HFF-Myc (cell line): Measurements from ENCODE around the gene CYP4F8.

ENCODE experiments used
- DNase-seq: peaks from one replicate; pipeline ENCODE4 v3.0.0-alpha.2; 2011; ENCODE audit warnings: low read depth; ENCODE audit errors: extremely low read depth
- H3K4me3 ChIP-seq: replicated peaks from 2 replicates; pipeline ENCODE4 v1.5.1; 2011; ENCODE audit warnings: low read depth, mild to moderate bottlenecking, control low read depth, low read length
- TF ChIP-seq, protein P1 (sequence below): IDR thresholded peaks from 2 replicates; pipeline ENCODE4 v1.5.1; 2012; ENCODE audit warnings: mild to moderate bottlenecking, low read depth, low read length, control low read depth; ENCODE audit errors: missing control alignments

The CYP4F8 gene

DNA sequence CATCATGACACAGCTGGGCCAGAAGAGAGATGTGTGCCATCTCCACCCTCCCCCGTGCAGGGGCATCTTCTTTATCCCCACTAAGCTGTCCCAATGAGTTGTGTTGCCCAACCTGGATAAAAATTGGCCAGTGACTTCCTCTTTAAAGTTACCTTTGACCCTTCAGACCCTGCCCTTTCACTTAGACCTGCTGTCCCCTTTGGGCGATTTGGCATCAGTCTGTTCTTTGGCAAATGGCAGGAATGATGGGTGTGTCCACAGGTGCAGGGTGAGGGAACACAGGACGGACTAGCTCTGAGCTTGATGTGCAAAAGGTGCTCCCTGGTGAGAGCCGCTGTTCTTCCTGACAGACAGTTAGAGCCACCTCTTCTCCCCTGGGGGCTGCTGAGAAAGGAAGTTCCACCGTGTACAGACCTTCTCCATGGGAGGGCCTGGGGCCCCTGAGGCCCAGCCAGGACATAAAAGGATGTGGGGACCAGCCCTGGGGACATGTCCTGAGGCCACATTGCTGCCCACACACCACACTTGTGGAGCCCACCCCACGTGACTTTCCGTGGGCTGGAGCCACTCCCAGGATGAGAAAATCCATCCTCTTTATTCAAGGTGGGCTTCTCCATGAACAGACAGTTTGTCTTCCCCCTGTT, 1.7 kb downstream of the CYP4F8 start:
- DNase-seq: no peak
- TF ChIP-seq, protein P1, sequence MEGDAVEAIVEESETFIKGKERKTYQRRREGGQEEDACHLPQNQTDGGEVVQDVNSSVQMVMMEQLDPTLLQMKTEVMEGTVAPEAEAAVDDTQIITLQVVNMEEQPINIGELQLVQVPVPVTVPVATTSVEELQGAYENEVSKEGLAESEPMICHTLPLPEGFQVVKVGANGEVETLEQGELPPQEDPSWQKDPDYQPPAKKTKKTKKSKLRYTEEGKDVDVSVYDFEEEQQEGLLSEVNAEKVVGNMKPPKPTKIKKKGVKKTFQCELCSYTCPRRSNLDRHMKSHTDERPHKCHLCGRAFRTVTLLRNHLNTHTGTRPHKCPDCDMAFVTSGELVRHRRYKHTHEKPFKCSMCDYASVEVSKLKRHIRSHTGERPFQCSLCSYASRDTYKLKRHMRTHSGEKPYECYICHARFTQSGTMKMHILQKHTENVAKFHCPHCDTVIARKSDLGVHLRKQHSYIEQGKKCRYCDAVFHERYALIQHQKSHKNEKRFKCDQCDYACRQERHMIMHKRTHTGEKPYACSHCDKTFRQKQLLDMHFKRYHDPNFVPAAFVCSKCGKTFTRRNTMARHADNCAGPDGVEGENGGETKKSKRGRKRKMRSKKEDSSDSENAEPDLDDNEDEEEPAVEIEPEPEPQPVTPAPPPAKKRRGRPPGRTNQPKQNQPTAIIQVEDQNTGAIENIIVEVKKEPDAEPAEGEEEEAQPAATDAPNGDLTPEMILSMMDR: no peak
- H3K4me3 ChIP-seq: no peak overlapping the region

DNA sequence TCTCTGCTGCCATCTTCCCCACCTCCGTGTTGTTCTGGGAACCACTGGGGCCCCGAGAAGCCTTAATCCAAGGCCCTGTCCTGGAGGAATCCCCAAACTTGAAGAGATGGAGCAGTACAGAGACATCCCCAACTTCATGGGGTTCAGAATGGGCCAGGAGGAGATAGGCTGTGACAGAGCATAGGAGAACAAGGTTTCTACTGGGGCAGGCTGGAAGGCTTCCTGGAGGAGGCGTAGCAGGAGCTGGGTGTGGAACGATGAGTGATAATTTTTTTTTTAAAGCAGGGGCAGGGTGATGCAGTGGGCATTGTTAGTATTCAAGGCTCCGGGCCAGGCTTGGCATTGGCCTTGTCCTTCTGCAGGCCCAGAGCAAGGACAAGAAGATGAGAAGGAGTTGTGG, 3.3 kb downstream of the CYP4F8 start:
- H3K4me3 ChIP-seq: no peak overlapping the region
- DNase-seq: no peak
- TF ChIP-seq, protein P1: no peak

DNA sequence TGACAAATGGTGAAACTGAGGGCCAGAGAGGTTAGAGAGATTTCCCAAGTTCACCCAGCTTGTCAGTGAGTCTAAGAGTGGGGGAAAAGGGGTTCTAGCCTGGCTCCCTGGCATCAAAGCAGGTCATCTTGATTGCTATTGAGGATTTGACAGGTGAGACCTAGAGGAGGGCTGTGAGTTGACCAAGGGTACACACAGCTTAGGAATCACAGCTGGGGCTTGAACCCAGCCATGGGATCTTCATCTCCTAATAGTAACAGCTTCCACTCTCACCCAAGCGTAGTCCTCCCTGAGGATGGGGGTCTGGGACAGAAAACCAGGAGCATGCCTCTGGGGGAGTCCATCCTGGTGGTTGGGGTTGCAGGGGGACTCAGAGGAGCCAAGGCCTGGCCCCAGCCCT, 6.8 kb downstream of the CYP4F8 start:
- H3K4me3 ChIP-seq: no peak overlapping the region
- TF ChIP-seq, protein P1: no peak
- DNase-seq: no peak

DNA sequence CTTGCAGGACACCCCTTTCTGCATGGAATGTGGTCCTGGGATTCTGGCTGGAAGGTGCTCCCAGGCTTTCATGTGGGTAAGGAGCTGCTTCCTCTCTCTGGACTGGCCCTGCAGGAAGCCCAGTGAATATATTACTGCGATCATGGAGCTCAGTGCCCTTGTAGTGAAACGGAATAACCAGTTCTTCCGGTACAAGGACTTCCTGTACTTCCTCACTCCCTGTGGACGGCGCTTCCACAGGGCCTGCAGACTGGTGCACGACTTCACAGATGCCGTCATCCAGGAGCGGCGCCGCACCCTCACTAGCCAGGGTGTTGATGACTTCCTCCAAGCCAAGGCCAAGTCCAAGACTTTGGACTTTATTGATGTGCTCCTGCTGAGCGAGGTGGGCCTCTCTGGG, 8.0 kb downstream of the CYP4F8 start:
- H3K4me3 ChIP-seq: no peak overlapping the region
- DNase-seq: no peak
- TF ChIP-seq, protein P1: no peak

DNA sequence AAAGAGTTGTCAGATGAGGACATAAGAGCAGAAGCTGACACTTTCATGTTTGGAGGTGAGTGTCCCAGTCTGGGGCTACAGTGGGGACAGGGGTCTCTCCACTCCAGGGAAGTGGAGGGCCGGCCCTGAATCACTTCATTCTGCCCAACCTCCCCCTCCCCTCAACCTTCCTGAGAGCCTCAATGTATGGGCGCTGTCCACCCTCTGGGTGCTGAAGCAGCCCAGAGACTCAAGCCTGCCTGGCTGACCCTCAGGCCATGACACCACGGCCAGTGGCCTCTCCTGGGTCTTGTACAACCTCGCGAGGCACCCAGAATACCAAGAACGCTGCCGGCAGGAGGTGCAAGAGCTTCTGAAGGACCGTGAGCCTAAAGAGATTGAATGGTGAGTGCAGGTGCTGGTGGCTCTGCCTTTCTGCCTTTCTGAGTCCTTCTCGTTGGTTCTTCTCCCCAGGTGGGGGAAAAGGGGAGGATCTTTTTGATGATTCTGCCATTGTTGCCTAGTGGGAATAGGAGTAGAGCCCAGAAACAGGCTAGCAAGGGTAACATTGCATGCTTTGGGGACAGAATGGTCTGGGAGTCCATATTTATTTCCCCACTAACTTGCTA, 8.8 kb downstream of the CYP4F8 start:
- no peak overlapping the region for H3K4me3 ChIP-seq
- DNase-seq: no peak
- TF ChIP-seq, protein P1: no peak

DNA sequence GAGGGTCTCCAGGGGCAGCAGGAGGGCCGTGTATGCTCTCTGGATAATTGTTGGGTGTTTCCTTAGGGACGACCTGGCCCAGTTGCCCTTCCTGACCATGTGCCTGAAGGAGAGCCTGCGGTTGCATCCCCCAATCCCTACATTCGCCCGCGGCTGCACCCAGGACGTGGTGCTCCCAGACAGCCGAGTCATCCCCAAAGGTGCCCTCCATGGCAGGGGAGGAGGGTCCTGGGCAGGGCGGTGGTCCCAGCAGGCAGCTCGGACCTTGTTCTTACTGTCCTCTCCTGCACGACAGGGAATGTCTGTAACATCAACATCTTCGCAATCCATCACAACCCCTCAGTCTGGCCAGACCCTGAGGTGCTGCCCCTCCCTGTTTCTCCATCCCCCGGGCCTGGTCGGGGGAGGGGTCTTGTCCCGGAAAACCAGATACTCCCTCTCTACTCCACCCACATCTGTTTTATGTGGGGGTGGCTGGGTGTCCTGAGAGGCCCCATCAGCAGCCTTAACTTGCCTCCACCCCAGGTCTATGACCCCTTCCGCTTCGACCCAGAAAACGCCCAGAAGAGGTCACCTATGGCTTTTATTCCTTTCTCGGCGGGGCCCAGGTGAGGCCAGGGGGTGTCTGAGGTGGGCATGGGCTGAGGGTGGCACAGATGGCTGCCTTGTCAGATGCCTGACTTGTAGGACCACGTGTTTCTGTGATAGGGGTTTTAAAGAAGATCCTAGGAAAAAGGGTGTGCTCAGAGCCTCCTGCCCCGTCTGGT, 13.4 kb downstream of the CYP4F8 start:
- TF ChIP-seq, protein P1: no peak

More for the DNA sequence above, 13.4 kb downstream of the CYP4F8 start:
- H3K4me3 ChIP-seq: no peak overlapping the region
- DNase-seq: no peak
